ENCODE results near the gene MYEF2.

DNA sequence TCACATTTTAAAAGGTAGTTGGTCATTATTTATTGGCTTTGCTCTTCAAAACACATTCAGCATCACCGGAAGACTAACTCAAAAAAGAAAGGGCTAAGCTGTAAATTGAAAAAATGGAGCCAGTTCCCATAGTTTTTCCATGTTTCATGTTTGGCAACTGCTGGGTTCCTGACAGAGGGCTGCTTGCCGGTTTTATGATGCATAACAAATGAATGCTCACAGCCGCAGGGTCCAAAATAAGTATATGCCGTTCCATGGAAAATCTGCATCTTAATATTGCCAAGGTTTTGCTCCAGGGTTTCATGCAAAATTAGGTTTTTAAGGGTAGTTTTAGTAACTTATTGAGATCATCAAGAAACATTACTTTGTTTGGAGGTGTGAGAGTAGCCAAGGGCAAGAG, 43.8 kb upstream of the MYEF2 start:
- TF ChIP-seq, protein P1, sequence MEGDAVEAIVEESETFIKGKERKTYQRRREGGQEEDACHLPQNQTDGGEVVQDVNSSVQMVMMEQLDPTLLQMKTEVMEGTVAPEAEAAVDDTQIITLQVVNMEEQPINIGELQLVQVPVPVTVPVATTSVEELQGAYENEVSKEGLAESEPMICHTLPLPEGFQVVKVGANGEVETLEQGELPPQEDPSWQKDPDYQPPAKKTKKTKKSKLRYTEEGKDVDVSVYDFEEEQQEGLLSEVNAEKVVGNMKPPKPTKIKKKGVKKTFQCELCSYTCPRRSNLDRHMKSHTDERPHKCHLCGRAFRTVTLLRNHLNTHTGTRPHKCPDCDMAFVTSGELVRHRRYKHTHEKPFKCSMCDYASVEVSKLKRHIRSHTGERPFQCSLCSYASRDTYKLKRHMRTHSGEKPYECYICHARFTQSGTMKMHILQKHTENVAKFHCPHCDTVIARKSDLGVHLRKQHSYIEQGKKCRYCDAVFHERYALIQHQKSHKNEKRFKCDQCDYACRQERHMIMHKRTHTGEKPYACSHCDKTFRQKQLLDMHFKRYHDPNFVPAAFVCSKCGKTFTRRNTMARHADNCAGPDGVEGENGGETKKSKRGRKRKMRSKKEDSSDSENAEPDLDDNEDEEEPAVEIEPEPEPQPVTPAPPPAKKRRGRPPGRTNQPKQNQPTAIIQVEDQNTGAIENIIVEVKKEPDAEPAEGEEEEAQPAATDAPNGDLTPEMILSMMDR (conservative IDR thresholded peaks at IDR 0.05; ENCODE audit: low read depth in 2 of 2), result no peak
- TF ChIP-seq POLR2AphosphoS5 (IDR thresholded peaks at IDR 0.05; ENCODE audit: low read depth), result no peak
- TF ChIP-seq EZH2 (IDR thresholded peaks at IDR 0.05; ENCODE audit: low read depth, unreplicated experiment), result no peak
- no peak for TF ChIP-seq NANOG (IDR thresholded peaks at IDR 0.05; ENCODE audit: borderline replicate concordance)
- TF ChIP-seq, protein P2, sequence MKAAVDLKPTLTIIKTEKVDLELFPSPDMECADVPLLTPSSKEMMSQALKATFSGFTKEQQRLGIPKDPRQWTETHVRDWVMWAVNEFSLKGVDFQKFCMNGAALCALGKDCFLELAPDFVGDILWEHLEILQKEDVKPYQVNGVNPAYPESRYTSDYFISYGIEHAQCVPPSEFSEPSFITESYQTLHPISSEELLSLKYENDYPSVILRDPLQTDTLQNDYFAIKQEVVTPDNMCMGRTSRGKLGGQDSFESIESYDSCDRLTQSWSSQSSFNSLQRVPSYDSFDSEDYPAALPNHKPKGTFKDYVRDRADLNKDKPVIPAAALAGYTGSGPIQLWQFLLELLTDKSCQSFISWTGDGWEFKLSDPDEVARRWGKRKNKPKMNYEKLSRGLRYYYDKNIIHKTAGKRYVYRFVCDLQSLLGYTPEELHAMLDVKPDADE (IDR thresholded peaks at IDR 0.05), result no peak
- TF ChIP-seq, protein P3, sequence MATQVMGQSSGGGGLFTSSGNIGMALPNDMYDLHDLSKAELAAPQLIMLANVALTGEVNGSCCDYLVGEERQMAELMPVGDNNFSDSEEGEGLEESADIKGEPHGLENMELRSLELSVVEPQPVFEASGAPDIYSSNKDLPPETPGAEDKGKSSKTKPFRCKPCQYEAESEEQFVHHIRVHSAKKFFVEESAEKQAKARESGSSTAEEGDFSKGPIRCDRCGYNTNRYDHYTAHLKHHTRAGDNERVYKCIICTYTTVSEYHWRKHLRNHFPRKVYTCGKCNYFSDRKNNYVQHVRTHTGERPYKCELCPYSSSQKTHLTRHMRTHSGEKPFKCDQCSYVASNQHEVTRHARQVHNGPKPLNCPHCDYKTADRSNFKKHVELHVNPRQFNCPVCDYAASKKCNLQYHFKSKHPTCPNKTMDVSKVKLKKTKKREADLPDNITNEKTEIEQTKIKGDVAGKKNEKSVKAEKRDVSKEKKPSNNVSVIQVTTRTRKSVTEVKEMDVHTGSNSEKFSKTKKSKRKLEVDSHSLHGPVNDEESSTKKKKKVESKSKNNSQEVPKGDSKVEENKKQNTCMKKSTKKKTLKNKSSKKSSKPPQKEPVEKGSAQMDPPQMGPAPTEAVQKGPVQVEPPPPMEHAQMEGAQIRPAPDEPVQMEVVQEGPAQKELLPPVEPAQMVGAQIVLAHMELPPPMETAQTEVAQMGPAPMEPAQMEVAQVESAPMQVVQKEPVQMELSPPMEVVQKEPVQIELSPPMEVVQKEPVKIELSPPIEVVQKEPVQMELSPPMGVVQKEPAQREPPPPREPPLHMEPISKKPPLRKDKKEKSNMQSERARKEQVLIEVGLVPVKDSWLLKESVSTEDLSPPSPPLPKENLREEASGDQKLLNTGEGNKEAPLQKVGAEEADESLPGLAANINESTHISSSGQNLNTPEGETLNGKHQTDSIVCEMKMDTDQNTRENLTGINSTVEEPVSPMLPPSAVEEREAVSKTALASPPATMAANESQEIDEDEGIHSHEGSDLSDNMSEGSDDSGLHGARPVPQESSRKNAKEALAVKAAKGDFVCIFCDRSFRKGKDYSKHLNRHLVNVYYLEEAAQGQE (IDR thresholded peaks at IDR 0.05; ENCODE audit: unreplicated experiment), result no peak
- no peak for TF ChIP-seq CREB1 (CRISPR knock-in tag; IDR thresholded peaks at IDR 0.05; ENCODE audit: low read depth)
- no peak for TF ChIP-seq EZH2phosphoT487 (IDR thresholded peaks at IDR 0.05; ENCODE audit: unreplicated experiment)
- TF ChIP-seq JUNB (IDR thresholded peaks at IDR 0.05; ENCODE audit: unreplicated experiment), result no peak
- TF ChIP-seq, protein P4, sequence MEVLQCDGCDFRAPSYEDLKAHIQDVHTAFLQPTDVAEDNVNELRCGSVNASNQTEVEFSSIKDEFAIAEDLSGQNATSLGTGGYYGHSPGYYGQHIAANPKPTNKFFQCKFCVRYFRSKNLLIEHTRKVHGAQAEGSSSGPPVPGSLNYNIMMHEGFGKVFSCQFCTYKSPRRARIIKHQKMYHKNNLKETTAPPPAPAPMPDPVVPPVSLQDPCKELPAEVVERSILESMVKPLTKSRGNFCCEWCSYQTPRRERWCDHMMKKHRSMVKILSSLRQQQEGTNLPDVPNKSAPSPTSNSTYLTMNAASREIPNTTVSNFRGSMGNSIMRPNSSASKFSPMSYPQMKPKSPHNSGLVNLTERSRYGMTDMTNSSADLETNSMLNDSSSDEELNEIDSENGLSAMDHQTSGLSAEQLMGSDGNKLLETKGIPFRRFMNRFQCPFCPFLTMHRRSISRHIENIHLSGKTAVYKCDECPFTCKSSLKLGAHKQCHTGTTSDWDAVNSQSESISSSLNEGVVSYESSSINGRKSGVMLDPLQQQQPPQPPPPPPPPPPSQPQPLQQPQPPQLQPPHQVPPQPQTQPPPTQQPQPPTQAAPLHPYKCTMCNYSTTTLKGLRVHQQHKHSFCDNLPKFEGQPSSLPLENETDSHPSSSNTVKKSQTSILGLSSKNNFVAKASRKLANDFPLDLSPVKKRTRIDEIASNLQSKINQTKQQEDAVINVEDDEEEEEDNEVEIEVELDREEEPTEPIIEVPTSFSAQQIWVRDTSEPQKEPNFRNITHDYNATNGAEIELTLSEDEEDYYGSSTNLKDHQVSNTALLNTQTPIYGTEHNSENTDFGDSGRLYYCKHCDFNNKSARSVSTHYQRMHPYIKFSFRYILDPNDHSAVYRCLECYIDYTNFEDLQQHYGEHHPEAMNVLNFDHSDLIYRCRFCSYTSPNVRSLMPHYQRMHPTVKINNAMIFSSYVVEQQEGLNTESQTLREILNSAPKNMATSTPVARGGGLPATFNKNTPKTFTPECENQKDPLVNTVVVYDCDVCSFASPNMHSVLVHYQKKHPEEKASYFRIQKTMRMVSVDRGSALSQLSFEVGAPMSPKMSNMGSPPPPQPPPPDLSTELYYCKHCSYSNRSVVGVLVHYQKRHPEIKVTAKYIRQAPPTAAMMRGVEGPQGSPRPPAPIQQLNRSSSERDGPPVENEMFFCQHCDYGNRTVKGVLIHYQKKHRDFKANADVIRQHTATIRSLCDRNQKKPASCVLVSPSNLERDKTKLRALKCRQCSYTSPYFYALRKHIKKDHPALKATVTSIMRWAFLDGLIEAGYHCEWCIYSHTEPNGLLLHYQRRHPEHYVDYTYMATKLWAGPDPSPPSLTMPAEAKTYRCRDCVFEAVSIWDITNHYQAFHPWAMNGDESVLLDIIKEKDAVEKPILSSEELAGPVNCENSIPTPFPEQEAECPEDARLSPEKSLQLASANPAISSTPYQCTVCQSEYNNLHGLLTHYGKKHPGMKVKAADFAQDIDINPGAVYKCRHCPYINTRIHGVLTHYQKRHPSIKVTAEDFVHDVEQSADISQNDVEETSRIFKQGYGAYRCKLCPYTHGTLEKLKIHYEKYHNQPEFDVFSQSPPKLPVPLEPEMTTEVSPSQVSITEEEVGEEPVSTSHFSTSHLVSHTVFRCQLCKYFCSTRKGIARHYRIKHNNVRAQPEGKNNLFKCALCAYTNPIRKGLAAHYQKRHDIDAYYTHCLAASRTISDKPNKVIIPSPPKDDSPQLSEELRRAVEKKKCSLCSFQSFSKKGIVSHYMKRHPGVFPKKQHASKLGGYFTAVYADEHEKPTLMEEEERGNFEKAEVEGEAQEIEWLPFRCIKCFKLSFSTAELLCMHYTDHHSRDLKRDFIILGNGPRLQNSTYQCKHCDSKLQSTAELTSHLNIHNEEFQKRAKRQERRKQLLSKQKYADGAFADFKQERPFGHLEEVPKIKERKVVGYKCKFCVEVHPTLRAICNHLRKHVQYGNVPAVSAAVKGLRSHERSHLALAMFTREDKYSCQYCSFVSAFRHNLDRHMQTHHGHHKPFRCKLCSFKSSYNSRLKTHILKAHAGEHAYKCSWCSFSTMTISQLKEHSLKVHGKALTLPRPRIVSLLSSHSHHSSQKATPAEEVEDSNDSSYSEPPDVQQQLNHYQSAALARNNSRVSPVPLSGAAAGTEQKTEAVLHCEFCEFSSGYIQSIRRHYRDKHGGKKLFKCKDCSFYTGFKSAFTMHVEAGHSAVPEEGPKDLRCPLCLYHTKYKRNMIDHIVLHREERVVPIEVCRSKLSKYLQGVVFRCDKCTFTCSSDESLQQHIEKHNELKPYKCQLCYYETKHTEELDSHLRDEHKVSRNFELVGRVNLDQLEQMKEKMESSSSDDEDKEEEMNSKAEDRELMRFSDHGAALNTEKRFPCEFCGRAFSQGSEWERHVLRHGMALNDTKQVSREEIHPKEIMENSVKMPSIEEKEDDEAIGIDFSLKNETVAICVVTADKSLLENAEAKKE (CRISPR knock-in tag; IDR thresholded peaks at IDR 0.05), result no peak
- TF ChIP-seq ZNF114 (CRISPR knock-in tag; IDR thresholded peaks at IDR 0.05), result no peak

Measured in GM23338 (cell line).